OCI-LY1 (cell line): ENCODE data around the gene DPP3.

Experiments used
- CTCF ChIP-seq: fragments of 200-600 bp; sonication (generic), shearing (Covaris generic); IDR thresholded peaks from 2 replicates; pipeline ENCODE4 v1.5.1; 2017; ENCODE audit warnings: mild to moderate bottlenecking, antibody characterized with exemption, low read length, moderate library complexity, mixed read lengths
- EZH2 ChIP-seq: fragments of 200-600 bp; sonication (generic), shearing (Covaris generic); IDR thresholded peaks from 2 replicates; pipeline ENCODE4 v1.8.0; 2017; ENCODE audit warnings: borderline replicate concordance, mixed run types, mild to moderate bottlenecking, antibody characterized with exemption, low read length, moderate library complexity, mixed read lengths

GRCh38 chr11:66491315-66491935 is 11.2 kb downstream of the DPP3 start:
- TF ChIP-seq EZH2 (no peak), CTCF (peak; percentile 42)
